Skeletal muscle cell (primary cell): Measurements from ENCODE around the gene SFXN2.
"Not testable (repeated sequence)": the region's sequence is repeated elsewhere in the genome, so short reads cannot be mapped to it uniquely, and the experiment has no call there.

Experiments
- DNase-seq: peaks from one replicate; pipeline ENCODE4 v3.0.0-alpha.2; 2010; ENCODE audit warnings: low read depth
- H3K4me3 ChIP-seq: 2 replicates; pipeline ENCODE4 v1.5.1; 2011; ENCODE audit warnings: low read depth, mild to moderate bottlenecking, control low read depth, low read length, moderate library complexity

The SFXN2 gene

DNA sequence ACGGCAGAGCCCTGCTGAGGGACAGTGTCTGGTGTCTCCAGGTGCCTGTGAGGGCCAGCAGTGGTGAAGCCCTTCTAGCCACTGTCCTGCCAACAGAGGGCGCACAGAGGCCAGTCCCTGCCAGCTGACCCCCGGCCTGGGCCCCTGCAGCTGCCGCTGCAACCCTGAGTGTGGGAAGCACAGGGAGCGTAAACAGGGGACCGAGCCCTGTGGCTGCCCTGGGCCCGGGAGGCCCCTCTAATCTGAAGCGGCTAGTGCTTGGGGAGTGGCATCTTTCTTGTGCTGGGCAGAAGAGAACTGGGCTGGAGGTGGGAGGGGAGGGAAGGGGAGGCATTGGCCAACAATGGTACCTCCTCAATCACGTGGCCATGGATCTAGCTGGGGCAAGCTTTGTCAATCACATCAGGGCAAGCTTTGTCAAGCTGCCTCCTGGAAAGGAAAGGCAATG lies 35.6 kb upstream of the SFXN2 start:
- no peak for DNase-seq
- no peak overlapping the region for H3K4me3 ChIP-seq

DNA sequence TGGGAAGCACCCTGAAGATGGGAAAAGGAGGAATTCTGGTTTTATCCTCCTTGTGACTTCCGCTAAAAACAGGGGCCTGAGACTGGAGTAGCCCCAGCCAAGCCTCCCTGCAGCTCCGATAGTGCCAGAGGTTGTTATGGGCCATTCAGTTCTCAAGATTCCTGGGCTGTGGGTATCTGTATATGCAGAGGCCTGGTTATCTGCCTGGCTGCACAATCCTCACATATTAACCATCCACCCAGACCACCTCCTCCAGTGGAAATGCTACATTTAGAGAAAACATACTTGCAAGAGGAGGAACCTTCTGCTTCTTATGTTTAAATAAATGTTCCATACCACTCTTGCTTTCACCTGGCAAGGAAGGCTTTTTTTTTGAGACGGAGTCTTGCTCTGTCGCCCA lies 34.8 kb upstream of the SFXN2 start:
- DNase-seq = no peak
- no peak overlapping the region for H3K4me3 ChIP-seq

DNA sequence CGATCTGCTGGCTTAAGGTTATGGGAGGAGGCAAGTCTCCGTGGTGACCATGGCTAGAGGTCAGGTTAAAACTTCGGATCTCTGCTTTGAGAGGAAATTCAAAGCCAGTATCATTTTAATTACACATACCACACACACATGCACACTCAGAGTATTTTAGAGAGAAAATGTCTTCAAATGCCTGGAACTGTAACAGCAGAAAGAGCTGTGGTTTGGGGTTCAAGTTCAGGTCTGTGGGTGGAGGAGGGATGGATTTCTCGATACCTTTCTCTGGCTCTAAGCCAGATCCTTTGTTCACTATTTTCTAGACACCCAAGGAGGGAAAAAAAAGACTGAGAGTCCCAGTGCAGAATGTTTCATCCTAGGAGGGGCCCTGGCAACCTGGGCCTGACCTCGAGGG lies 32.7 kb upstream of the SFXN2 start:
- no peak overlapping the region for H3K4me3 ChIP-seq
- DNase-seq = no peak

DNA sequence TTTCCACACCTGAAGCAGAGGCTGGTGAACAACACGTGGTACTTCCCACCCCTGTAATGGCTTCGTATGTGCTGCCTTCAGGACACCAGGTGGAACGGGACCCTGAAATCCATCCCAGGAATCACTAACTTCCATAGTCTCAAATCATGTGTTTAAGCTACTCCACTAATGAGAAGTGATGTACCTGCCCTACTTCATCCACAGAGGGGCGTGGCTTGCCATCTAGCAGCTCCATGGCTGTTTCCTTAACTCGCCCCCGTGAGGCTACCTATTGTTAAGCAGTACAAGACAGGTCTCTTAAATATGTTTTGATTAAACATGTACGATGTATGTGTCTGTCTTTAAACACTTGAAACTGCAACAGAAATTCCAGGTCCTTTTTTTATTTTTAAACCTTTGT lies 32.0 kb upstream of the SFXN2 start:
- DNase-seq = no peak

DNA sequence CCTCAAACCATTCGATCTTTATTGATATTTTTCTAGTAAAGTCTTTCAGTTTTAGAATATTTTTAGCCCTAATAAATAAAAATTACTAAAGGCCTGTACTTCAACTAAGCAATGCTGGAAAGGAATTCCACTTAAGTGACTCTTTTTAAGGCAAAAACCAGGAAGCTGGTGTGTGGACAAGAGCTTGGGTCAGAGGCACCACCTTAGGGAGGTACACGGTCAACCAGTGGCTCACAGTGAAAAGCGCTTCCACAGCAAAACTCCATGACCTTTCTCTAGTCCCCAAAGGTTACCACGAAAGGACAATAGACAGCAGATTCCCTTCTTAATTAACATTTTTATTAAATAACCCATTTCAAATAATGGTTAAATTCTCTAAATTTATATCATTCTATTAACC lies 31.5 kb upstream of the SFXN2 start:
- H3K4me3 ChIP-seq = no peak overlapping the region
- no peak for DNase-seq

More for the DNA sequence above, 32.0 kb upstream of the SFXN2 start:
- no peak overlapping the region for H3K4me3 ChIP-seq

DNA sequence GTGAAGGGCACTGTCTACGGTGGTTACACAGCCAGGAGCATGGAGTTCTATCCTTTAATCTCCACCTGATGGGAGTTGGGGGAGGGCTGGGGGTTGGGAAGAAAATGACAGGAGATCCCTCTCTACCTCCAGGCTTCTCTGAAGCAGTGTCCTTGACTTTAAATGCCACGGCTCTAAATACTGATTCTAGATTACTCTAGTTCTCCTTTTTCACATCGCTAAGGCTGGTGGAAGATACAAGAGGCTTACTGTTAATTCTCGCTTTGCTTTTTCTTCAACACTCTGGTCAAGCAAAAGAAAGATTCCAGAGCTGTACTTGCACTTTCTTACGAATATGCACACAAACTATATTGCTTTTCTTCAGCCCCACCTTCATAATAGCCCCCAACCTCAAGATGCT lies 30.7 kb upstream of the SFXN2 start:
- no peak for DNase-seq
- H3K4me3 ChIP-seq = no peak overlapping the region

DNA sequence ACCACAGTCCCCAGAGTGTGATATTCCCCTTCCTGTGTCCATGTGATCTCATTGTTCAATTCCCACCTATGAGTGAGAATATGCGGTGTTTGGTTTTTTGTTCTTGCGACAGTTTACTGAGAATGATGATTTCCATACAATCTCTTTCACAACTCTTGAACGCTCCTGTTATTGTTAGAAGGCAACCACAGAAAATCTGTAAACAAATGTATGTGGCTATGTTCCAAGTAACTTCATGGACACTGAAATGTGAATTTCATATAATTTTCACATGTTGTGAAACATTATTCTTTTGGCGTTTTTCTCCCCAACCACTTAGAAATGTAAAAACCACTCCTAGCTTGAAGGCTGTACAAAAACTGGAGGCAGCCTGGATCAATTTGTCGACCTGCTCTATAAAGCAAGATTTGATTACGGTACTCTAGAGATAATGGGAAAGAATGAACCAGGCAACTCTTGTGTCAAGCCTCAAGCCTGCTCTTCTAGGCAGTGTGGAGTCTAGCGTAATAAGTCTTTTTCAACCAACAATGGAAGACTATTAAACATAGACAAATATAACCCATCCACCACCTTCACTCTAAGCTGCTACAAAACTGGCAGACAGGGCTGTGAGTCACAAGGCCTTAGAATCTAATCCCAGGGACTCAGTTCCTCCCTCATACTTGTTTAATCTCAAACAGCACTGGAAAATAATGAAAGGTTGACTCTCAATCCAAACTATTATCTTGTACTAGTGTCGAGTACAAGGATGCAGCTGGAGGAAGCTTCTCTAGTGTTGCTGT lies 23.0 kb upstream of the SFXN2 start:
- no peak for DNase-seq
- no peak overlapping the region for H3K4me3 ChIP-seq

DNA sequence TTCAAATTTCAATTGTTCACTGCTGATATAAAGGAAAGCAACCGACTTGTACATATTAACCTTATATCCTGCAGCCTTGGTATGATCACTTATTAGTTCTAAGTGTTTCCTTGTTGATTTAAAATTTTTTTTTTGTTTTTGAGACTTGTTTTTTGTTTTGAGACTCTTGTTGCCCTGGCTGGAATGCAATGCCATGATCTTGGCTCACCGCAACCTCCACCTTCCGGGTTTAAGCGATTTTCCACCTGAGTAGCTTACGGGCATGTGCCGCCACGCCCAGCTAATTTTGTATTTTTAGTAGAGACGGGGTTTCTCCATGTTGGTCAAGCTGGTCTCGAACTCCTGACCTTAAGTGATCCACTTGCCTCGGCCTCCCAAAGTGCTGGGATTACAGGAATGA lies 19.0 kb upstream of the SFXN2 start:
- H3K4me3 ChIP-seq, DNase-seq: not testable (repeated sequence)

DNA sequence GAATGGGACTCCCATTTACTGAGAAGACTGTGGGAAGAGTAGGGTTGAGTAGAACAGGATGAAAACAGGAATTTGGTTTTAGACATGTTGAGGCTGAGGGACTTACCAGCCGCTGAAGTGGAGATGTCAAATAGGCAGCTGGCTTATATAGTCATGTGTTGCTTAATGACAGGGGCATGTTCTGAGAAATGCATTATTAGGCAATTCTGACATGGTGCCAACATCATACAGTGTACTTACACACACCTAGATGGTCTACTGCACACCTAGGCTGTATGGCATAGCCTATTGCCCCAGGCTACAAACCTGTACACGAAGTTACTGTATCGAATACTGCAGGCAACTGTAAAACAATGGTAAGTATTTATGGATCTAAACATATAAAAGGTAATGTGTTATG lies 17.7 kb upstream of the SFXN2 start:
- H3K4me3 ChIP-seq = no peak overlapping the region
- DNase-seq = no peak

DNA sequence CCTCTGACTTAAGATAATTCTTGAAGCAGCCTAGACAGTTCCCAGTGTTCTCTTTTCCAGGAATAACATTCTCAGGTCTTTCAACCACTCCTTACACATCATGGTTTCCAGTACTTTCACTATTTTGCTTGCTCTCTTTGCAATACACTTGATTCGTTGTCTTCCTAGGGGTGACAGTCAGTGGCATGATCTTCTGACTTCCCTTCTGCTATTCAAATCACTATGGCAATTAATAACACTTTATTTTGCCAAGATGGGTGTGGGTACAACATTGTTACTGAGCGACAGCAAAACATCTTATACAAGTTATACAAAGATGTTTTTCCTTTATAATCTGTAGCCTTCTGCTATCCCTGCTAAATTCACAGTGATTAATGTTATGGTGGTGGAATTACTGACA lies 15.5 kb upstream of the SFXN2 start:
- no peak for DNase-seq
- no peak overlapping the region for H3K4me3 ChIP-seq

DNA sequence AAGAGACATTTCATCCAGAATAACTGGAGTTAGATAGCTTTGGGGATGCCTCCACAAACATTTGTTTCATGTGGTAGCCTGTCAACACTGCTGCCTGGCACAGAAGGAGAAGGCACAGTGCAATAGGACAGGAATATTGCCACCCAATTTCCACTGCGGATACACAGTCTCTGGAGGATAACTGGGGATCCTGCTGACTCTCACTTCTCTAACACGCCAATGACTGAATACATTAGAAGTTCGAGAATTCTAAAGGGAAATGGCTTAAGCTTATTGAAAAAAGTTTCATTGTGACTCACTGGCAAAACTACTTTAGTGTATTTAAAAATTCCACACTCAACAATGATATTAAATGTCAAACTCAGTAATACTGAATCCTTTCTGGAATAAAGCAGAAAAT lies 13.2 kb upstream of the SFXN2 start:
- H3K4me3 ChIP-seq = no peak overlapping the region
- DNase-seq = no peak

DNA sequence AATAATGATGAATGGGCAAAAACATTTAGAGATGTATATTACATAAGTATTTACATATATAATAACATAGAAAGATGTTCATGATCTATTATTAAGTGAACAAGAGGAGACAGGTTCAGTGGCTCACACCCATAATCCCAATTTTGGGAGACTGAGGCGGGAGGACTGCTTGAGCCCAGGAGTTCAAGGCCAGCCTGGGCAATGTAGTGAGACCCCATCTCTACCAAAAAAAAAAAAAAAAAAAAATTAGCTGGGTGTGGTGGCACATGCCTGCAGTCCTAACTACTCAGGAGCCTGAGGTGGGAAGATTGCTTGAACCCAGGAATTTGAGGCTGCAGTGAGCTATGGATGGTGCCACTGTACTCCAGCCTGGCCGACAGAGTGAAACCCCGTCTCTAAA lies 12.6 kb upstream of the SFXN2 start:
- no peak overlapping the region for H3K4me3 ChIP-seq
- DNase-seq = no peak

DNA sequence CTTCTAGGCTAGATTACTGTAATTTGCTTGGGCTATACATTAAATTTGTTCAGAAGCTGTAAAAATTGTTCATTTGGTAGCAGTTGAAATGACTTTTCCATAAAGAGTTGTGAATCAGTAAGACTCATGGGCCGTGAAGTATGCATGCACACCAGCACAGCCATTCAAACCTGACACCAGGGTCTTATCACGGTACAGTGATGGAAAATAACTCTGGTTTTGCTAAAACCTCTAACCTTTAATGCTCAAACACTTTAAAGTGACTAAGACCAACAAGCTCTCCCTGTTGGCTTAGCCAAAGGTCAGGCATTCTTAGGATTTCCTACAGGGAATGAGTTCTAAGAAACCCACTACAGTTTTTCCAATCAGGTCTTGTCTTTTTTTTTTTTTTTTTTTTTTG lies 11.7 kb upstream of the SFXN2 start:
- no peak overlapping the region for H3K4me3 ChIP-seq
- no peak for DNase-seq

DNA sequence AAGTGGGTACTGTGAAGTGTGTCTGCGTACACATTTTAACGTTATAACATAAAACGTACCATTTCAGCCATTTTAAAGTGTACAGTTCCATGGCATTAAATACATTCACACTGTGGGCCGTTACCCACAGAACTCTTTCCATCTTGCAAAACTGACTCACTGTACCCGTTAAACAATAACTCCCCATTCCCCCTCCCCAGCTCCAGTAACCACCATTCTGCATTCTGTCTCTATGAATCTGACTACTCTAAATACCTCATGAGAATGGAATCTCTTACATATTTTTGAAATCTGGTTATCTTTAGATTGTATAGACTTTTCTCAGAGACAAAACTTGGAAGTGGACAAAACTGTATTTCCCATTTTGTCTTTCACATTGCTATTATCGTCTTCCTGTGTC lies 9.5 kb upstream of the SFXN2 start:
- H3K4me3 ChIP-seq = no peak overlapping the region
- DNase-seq = no peak

DNA sequence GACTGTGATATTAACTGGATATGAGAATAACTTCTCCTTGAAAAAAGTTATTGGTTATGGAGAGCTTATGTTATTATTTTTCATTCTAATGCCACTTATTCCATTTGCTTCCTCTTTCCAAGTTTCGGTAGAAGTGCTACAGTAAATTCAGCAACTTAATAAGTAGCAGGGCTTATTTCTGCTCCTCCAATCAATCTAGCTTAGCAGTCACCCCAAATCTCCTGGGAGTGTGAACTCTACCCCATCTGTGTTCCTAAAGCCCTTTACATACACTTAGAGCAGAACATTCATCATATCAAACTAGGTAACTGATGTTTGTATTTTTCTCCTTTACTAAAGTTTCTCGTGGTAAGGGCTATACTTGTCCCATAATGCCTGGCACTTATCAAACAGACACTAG lies 8.9 kb upstream of the SFXN2 start:
- no peak overlapping the region for H3K4me3 ChIP-seq
- no peak for DNase-seq

DNA sequence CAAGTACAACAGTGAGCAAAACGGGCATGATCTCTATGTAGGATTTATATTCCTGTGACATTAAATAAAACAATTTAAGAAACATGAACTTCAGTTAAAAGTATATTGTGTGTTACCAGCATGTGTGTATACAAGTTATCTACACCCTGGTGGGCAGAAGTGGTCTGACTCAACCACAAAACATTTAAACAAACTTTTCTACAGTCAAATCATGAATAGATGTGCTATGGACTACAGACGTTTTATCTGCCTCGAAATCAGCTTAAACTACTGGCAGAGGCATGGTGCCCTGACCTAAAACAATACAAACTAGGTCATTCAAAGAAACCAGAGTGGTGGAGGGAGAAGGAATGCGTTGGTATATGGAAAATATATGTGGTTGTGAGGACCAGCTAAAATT lies 3.8 kb upstream of the SFXN2 start:
- no peak for DNase-seq
- no peak overlapping the region for H3K4me3 ChIP-seq

DNA sequence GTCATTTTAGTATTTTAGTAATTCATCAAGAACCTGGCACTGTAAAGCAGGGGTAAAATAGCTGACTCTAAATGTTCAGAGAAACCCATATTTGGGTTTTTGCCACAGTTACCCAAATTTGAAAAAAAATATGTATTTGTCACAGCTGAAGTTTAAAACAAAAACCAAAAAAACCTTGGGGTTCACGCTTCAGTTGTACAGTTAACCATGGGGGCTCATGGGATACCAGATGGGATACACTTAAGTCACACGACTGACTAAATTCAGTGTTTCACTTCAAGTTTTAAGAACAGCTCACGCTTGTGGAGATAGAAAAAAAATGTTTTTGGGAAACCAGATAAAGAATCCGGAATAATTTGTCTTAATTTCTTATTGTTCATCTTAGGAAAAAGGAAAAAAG lies 2.3 kb upstream of the SFXN2 start:
- H3K4me3 ChIP-seq = no peak overlapping the region
- DNase-seq = no peak

DNA sequence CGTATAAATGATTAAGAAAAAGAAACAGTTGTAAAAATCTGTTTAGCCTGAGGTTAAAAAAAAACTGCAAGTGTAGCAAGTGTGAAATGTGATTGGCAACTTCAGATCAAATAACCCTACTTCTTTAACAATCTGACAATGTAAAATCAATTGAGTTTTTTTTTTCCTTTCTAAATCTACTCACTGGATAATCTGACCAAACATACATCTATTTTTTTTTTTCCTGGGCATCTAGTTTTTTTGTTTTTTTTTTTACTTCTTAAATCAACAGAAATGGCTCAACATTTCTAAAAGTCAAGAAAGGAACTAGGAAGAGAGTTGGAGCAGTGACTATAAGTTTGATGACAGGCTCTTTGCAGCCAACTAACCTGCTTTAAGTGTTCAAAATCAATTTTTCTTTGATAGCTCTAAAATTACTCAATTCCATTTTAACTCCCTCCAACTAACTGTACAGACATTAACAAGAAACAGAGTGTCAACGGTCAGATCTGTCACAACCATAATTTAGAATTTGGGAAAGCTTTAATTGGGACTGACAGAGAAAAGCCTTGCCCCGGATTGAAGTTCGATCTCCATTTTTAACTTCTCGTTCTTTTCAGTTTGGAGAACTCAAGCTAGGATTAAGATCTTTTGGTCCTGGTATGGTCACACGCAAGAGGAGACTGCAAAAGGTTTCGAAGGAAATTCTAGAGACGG lies 1.4 kb upstream of the SFXN2 start:
- no peak for DNase-seq
- peak overlapping the region; percentile 97 for H3K4me3 ChIP-seq

DNA sequence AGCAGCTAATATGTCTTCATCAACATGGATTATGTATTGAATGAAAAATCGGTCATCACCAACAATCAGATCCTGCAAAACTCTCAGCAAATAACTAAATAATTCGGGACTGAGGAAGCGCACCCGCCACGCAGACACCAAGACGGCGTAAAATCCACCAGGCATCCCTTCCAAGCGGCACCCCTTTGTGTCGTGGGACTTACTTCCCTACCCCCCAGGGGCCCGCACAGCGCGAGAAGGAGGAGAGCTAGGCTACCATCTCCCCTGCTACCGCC lies 960 bp upstream of the SFXN2 start:
- no peak for DNase-seq
- peak overlapping the region; percentile 97 for H3K4me3 ChIP-seq

DNA sequence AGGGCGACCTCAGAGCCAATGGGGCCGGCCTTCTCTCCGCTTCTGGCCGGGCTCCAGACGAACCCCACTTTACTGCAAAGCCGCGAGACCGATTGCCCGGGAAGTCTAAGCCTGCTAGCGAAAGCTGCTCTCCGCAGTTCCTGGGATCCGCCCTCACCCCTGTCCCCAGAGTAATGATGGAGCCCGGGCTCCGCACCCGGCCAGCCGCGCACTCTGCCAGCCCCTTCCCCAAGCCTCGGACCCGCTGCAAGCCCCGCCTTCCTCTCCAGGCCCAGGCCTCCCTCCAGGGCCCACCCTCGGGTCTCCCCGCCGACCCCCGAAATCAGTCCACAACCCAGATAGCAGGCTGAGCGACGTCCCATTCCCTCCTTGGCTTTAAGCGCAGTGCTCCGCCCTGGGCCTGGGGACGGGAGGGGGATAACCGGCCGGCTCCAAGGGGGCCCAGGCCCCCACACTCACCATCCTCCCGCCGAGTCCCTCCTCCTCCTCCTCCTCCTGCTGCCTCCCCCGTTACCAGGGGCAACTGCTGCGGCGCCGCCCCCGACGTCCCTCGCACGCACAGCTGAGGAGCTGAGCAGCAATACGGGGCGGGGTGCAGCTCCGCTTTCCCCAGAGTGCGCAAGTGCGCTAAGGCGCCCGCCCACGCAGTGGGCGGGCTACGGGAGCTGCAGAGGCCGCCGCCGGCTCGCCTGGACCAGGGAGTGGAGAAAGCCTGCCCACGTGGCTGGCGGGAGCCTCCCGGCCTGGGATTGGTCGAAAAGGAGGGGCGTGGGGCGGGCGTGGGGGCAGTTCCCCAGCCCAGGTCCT lies 419 bp upstream of the SFXN2 start, which contains the start of gene ARL3:
TSS of gene ARL3 (minus strand) at position 584 of the 807 bp plus-strand sequence. CDS start at position 462, 122 bp downstream.
- peak; percentile 97 for DNase-seq
- H3K4me3 ChIP-seq = peak within 1 kb of the TSS; percentile 97
